GM12892 (cell line): ENCODE measurements around the gene CORT.

Experiments
- DNase-seq: peaks from one replicate; pipeline ENCODE4 v3.0.0; 2011; ENCODE audit not compliant: insufficient read length
- FAIRE-seq: peaks from 2 replicates; lab custom pipeline; 2011; peaks lifted over from hg19 to GRCh38; lab: Jason Lieb, UNC
- POLR2A ChIP-seq: IDR thresholded peaks from 2 replicates; pipeline ENCODE4 v1.6.1; 2011; ENCODE audit warnings: low read depth, low read length, control low read depth
- POLR2AphosphoS5 ChIP-seq: IDR thresholded peaks from 2 replicates; pipeline ENCODE4 v1.6.1; 2011; ENCODE audit warnings: low read depth, low read length, control low read depth
- TAF1 ChIP-seq: IDR thresholded peaks from 2 replicates; pipeline ENCODE4 v1.6.1; 2011; ENCODE audit warnings: low read depth, mild to moderate bottlenecking, control low read depth, low read length, borderline replicate concordance

The CORT gene

GRCh38 chr1:10428984-10429383, 20.8 kb upstream of the CORT start:
- DNase-seq (no peak), FAIRE-seq (no peak)
- no peak for TF ChIP-seq TAF1
- no peak for TF ChIP-seq POLR2A
- TF ChIP-seq POLR2AphosphoS5 = no peak

- DNase-seq = no peak
- no peak for FAIRE-seq
- TF ChIP-seq TAF1 (no peak), POLR2A (no peak), POLR2AphosphoS5 (no peak)
Measured at GRCh38 chr1:10429868-10430215, 20.0 kb upstream of the CORT start.

- TF ChIP-seq POLR2A (peak; percentile 67), POLR2AphosphoS5 (peak; percentile 66), TAF1 (peak; percentile 64; the same call in 1 of the 2 replicates)
- peak; percentile 97 for DNase-seq
- FAIRE-seq = peak; percentile 81
Measured at GRCh38 chr1:10430216-10431069, 19.4 kb upstream of the CORT start, which contains the start of gene CENPS. CENPS (plus strand) TSS chr1:10430433; CDS start chr1:10430518, 85 bp downstream.

- no peak for TF ChIP-seq TAF1
- TF ChIP-seq POLR2A = no peak
- TF ChIP-seq POLR2AphosphoS5 = no peak
- DNase-seq (no peak), FAIRE-seq (no peak)
Measured at GRCh38 chr1:10431070-10431730, 18.6 kb upstream of the CORT start.

- no peak for FAIRE-seq
- no peak for DNase-seq
Measured at GRCh38 chr1:10432910-10433700, 16.7 kb upstream of the CORT start.

GRCh38 chr1:10433790-10434189, 16.0 kb upstream of the CORT start:
- DNase-seq (no peak), FAIRE-seq (no peak)
- TF ChIP-seq TAF1 (no peak), POLR2A (no peak), POLR2AphosphoS5 (no peak)

More at GRCh38 chr1:10432910-10433700, 16.7 kb upstream of the CORT start:
- no peak for TF ChIP-seq POLR2A
- TF ChIP-seq TAF1 = no peak
- TF ChIP-seq POLR2AphosphoS5 = no peak

GRCh38 chr1:10434590-10434989, 15.2 kb upstream of the CORT start:
- DNase-seq = no peak
- no peak for FAIRE-seq
- TF ChIP-seq POLR2A = no peak
- TF ChIP-seq POLR2AphosphoS5 = no peak
- TF ChIP-seq TAF1 = no peak

GRCh38 chr1:10437052-10437451, 12.8 kb upstream of the CORT start:
- TF ChIP-seq POLR2A (no peak), POLR2AphosphoS5 (no peak), TAF1 (no peak)
- FAIRE-seq (no peak), DNase-seq (no peak)

GRCh38 chr1:10438677-10439163, 11.1 kb upstream of the CORT start:
- FAIRE-seq (no peak), DNase-seq (no peak)
- no peak for TF ChIP-seq POLR2AphosphoS5
- no peak for TF ChIP-seq POLR2A
- TF ChIP-seq TAF1 = no peak

GRCh38 chr1:10440305-10440704, 9.5 kb upstream of the CORT start:
- TF ChIP-seq POLR2A = no peak
- TF ChIP-seq TAF1 = no peak
- TF ChIP-seq POLR2AphosphoS5 = no peak
- FAIRE-seq = no peak
- no peak for DNase-seq

- TF ChIP-seq POLR2AphosphoS5 = no peak
- no peak for TF ChIP-seq POLR2A
- TF ChIP-seq TAF1 = no peak
- no peak for DNase-seq
- no peak for FAIRE-seq
Measured at GRCh38 chr1:10440794-10441193, 9.0 kb upstream of the CORT start.
